GM21576 (cell line): Measurements from ENCODE around the gene CLEC10A.
"Not testable (repeated sequence)": the region's sequence is repeated elsewhere in the genome, so short reads cannot be mapped to it uniquely, and the experiment has no call there.

Experiments used
- ATAC-seq: cut with Tn5 transposase; IDR thresholded peaks from one replicate; pipeline ENCODE4 v1.9.1; 2021; ENCODE audit warnings: mild to moderate bottlenecking, moderate library complexity; ENCODE audit not compliant: unreplicated experiment

The CLEC10A gene

GRCh38 chr17:7079581-7080455, at the start of gene CLEC10A:
CLEC10A (minus strand) TSS chr17:7080251; CDS start chr17:7078812, 1,439 bp downstream.
- no peak for ATAC-seq

GRCh38 chr17:7129311-7129710, 49.3 kb upstream of the CLEC10A start:
- no peak for ATAC-seq

- ATAC-seq: no peak
These were observed 48.1 kb upstream of the CLEC10A start for GRCh38 chr17:7128160-7128559.

- not testable (repeated sequence) for ATAC-seq
These were observed 47.5 kb upstream of the CLEC10A start for GRCh38 chr17:7127501-7127900.

- ATAC-seq: not testable (repeated sequence)
These were observed 46.3 kb upstream of the CLEC10A start for GRCh38 chr17:7126386-7126785.

- ATAC-seq: no peak
These were observed 44.9 kb upstream of the CLEC10A start for GRCh38 chr17:7124923-7125322.

- no peak for ATAC-seq
These were observed 43.8 kb upstream of the CLEC10A start for GRCh38 chr17:7123844-7124243.

- no peak for ATAC-seq
These were observed 42.3 kb upstream of the CLEC10A start for GRCh38 chr17:7122381-7122780.

- not testable (repeated sequence) for ATAC-seq
These were observed 40.6 kb upstream of the CLEC10A start for GRCh38 chr17:7120635-7121034.

- ATAC-seq: no peak
These were observed 40.1 kb upstream of the CLEC10A start for GRCh38 chr17:7120123-7120522.

- no peak for ATAC-seq
These were observed 39.3 kb upstream of the CLEC10A start for GRCh38 chr17:7119314-7119713.

- no peak for ATAC-seq
These were observed 35.0 kb upstream of the CLEC10A start for GRCh38 chr17:7114875-7115614.

- no peak for ATAC-seq
These were observed 34.3 kb upstream of the CLEC10A start, which contains the start of gene ASGR2 for GRCh38 chr17:7114241-7114874. ASGR2 (minus strand) TSS chr17:7114822; CDS start chr17:7114240, 582 bp downstream.

GRCh38 chr17:7113273-7114071, 33.4 kb upstream of the CLEC10A start:
- ATAC-seq: no peak

- ATAC-seq: no peak
These were observed 32.6 kb upstream of the CLEC10A start for GRCh38 chr17:7112510-7113108.

GRCh38 chr17:7111784-7112509, 31.9 kb upstream of the CLEC10A start:
- no peak for ATAC-seq

GRCh38 chr17:7110617-7111306, 30.7 kb upstream of the CLEC10A start:
- no peak for ATAC-seq

GRCh38 chr17:7109461-7110322, 29.6 kb upstream of the CLEC10A start:
- ATAC-seq: no peak
